PFSK-1 (cell line): Measurements from ENCODE around the gene DNAJA2.

Experiments used
- FOXP2 ChIP-seq: optimal IDR thresholded peaks from 2 replicates; pipeline ENCODE3; 2011; ENCODE audit warnings: borderline replicate concordance, control low read depth, inconsistent platforms; ENCODE audit not compliant: insufficient read depth; ENCODE audit errors: extremely low read length, extremely low read depth
- POLR2AphosphoS5 ChIP-seq: IDR thresholded peaks from 2 replicates; pipeline ENCODE4 v1.6.1; 2012; ENCODE audit warnings: low read depth, mild to moderate bottlenecking, control low read depth, low read length, moderate library complexity
- REST ChIP-seq, 2 experiments: IDR thresholded peaks; 2 replicates each; pipeline versions ENCODE4 v1.6.1 to v1.8.0; 2011 to 2012; ENCODE audit warnings: low read depth in 2 of 2, low read length in 2 of 2, control low read depth in 1 of 2, inconsistent platforms in 1 of 2, mild to moderate bottlenecking in 1 of 2, moderate library complexity in 1 of 2; ENCODE audit not compliant: insufficient read depth in 1 of 2
- SIN3A ChIP-seq: IDR thresholded peaks from 2 replicates; pipeline ENCODE4 v1.6.1; 2012; ENCODE audit warnings: mild to moderate bottlenecking, low read length, moderate library complexity, borderline replicate concordance; ENCODE audit not compliant: insufficient read depth
- TAF1 ChIP-seq: IDR thresholded peaks from 2 replicates; pipeline ENCODE4 v1.6.1; 2012; ENCODE audit warnings: low read length, control low read depth, borderline replicate concordance; ENCODE audit not compliant: insufficient read depth

DNAJA2 gene

GRCh38 chr16:46971271-46971670 is 2.2 kb downstream of the DNAJA2 start:
- TF ChIP-seq FOXP2, result no peak
- no peak for TF ChIP-seq REST (IDR thresholded peaks at IDR 0.05; ENCODE audit: insufficient read depth in 1 of 2, low read depth in 2 of 2, low read length in 2 of 2)
- TF ChIP-seq SIN3A, result no peak
- no peak for TF ChIP-seq TAF1
- TF ChIP-seq POLR2AphosphoS5, result no peak

- TF ChIP-seq REST (IDR thresholded peaks at IDR 0.05; ENCODE audit: insufficient read depth in 1 of 2, low read depth in 2 of 2, low read length in 2 of 2) (no peak), SIN3A (no peak), TAF1 (no peak), FOXP2 (no peak), POLR2AphosphoS5 (no peak)
Observed at GRCh38 chr16:46970089-46970488, 3.4 kb downstream of the DNAJA2 start.

DNA sequence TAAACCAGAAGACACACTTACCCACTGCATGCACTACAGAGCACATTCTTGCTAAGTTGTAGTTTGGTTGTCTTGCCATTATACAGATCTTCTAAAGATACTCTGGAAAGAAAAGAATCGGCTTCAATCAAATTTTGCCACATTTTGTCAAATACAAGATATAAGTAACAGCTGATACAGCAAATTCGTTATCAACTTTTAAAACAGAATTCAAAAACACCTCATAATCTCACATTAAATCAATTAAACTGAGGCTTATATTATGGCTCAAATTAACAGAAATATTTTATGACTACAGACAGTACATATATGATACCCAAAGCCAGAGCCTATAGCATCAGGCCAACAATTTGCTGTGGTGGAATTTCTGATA is 5.4 kb downstream of the DNAJA2 start:
- no peak for TF ChIP-seq POLR2AphosphoS5
- TF ChIP-seq FOXP2, result no peak

DNA sequence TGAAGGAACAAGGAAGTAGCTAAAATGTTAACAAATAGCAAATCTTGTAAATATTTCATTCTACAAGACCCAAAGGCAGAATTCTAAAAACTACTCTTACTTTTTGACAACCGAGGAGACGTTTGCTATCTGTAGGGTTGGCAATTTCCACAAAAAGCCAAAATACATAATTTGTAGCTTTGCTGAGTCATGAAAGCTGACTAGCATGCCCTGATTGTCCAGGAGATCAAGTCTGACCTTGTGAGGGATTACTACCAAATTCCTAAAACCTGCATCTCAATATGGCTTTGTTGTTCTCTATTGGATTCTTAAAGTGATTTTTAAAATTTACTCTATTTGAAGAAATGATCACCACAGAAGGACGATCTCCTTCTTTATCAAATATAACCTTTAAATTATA is 10.8 kb downstream of the DNAJA2 start:
- no peak for TF ChIP-seq SIN3A
- TF ChIP-seq FOXP2, result no peak
- TF ChIP-seq REST (IDR thresholded peaks at IDR 0.05; ENCODE audit: insufficient read depth in 1 of 2, low read depth in 2 of 2, low read length in 2 of 2), result no peak
- TF ChIP-seq TAF1, result no peak
- no peak for TF ChIP-seq POLR2AphosphoS5

- TF ChIP-seq FOXP2 (no peak), REST (IDR thresholded peaks at IDR 0.05; ENCODE audit: insufficient read depth in 1 of 2, low read depth in 2 of 2, low read length in 2 of 2) (no peak), POLR2AphosphoS5 (no peak), TAF1 (no peak), SIN3A (no peak)
Observed at GRCh38 chr16:46961373-46962353, 11.8 kb downstream of the DNAJA2 start.
